Bone marrow (tissue), 2 donors: Measurements from ENCODE around the gene PCSK6.
"Not testable (repeated sequence)": the region's sequence is repeated elsewhere in the genome, so short reads cannot be mapped to it uniquely, and the experiment has no call there.

Source experiments
- DNase-seq, 2 donors: peaks; one replicate each; lab custom pipeline; 2025; lab: John Stamatoyannopoulos, UW

The PCSK6 gene

GRCh38 chr15:101308604-101309435, 180.7 kb downstream of the PCSK6 start:
- DNase-seq, result no peak

GRCh38 chr15:101307897-101308603, 181.5 kb downstream of the PCSK6 start:
- DNase-seq, result no peak

- DNase-seq, result no peak
These were observed 182.2 kb downstream of the PCSK6 start for GRCh38 chr15:101307048-101307896.

- no peak for DNase-seq
These were observed 183.0 kb downstream of the PCSK6 start for GRCh38 chr15:101306341-101307047.

GRCh38 chr15:101305820-101306255, 183.7 kb downstream of the PCSK6 start:
- no peak for DNase-seq

DNA sequence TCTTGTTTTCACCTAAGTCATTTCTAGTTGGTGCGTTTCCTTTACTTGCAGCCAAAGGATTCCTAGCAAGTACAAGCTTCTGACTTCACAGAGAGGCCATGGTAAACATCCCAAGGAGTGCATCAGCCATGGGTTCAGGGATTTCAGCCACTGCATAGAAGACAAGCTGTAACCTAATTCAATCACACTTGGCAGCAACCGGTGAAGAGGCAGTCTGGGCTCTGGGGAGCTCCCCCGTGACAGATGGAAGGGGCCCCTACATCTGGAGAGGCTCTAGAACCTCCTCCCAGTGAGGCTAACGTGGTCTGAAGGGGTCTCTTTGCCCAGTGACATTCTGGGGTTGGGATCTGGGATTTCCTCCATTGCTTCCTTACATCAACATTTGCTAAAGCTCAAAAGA, 186.1 kb downstream of the PCSK6 start:
- no peak for DNase-seq

GRCh38 chr15:101296418-101297405, 192.8 kb downstream of the PCSK6 start:
- DNase-seq, result no peak

- DNase-seq, result no peak
These were observed 193.8 kb downstream of the PCSK6 start for GRCh38 chr15:101295607-101296161.

DNA sequence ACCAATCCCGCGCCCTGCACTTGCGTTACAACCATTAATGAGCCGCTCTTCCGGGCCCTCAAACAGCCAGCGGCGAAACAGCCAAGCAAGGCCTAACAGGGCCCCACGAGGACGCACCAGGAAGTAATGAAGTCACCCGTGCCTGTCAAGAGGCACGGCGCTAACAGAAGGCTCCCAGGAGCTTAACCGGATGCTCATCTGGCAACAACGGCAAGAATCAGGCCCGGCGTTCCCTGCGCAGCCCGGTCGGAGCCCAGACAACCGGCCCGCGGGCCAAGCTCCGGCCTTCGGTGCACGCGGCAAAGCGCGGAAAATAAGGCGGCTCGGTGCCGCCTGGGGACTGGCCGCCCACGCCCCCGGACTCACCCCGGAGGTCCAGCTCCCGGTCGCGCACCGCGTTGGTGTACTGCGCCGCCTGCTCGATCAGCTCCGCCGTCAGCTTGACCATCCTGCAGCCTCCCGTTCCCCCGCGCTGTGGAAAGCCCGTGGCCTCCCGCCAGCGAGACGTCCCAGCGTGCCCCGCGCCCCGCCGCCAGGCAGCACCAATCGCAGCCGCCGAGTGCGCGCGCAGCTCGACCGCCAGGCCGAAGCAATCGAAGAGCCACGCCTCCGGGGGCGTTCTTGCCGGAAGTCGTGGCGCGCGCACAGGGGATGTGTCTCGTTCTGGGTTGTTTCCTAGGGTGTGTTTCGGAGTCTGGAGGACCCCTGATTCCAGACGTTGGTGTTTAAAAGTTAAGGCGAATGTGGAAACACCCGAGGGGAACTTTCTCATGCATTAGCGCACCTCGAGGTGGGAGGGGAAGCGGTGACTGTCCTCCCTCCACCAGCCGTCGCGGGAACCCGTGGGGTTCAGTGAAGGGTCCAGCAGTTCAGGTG, 194.5 kb downstream of the PCSK6 start, which contains the start of gene SNRPA1:
TSS of gene SNRPA1 (minus strand) at position 518 of the 876 bp plus-strand sequence. CDS start at position 448, 70 bp downstream.
- DNase-seq, result peak; percentile 89 to 91

GRCh38 chr15:101293122-101293521, 196.4 kb downstream of the PCSK6 start:
- no peak for DNase-seq

DNA sequence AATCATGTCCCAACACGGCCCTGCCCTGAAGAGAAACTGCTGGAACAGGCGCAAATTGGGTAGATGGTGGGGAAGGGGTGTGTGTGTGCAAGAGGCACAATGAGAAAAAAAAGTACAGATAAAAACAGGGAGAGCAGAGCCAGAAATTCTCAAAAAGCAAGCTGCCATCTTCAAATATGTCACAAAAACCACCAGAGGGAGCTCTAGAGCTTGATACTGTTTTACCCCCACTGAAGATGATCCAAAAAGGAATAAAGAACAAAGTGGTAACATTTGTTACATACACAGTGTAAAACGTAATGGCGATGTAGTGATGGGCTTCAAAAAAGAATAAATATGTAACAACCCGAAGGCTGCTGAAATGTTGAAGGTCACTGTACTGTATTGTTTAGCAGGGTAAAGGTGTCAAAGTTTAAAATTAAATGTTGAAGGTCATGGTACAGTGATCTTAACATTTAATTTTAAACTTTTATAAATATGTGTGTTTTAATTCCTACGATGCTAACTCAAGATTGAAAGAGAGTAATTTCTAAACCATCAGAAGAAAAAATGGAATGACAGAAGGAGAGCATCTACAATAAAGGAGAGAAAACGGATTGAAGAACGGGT, 200.5 kb downstream of the PCSK6 start:
- peak in 1 of 2 donors; percentile 44 for DNase-seq

- DNase-seq, result not testable (repeated sequence)
These were observed 202.2 kb downstream of the PCSK6 start for GRCh38 chr15:101287342-101287741.

DNA sequence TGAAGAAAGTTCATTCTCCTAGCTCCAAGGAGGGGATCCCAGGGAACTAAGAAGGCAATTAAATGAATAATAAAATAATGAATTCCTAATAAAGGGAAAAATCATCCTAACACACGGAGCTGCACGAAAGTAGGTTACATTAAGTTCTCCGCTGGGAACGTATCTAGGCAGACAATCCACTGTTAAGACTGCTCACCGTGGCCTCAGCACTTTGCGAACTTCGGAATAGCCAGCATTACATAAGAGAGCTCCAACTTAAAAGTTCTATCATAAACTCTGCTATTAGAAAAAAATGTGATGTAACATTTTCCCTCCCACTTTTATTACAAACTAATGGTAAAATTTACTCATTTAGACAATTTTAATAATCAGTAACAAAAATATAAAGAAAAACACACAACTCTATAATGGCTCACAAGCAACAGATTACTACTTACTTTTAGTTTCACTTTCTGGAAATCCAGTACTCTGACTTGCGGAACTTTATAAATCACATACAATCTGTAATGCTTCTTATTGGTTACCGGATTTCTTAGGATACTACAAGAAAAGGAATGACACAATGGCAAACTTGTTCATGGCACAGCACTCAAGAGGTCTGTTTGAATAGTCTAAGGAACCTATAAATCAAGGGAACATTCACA, 202.9 kb downstream of the PCSK6 start:
- DNase-seq, result no peak

DNA sequence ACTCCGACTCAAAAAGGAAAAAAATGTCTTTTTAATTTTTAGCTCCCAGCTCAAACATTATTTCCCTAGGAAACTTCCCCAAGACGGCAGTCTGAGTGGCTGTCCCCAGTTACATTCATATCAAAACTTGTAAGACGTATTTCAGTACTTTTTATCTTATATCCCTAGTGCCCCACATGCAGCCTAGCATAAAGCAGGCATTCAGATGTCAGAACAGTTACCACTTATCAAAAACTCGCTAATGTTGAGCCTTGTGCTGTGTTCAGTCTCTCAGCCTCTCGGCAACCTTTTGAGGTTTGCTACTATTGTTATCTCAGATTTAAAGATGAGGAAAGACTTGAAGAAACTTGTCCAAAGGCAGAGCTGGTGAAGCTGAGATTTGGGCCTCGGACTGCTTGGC, 205.6 kb downstream of the PCSK6 start:
- no peak for DNase-seq

DNA sequence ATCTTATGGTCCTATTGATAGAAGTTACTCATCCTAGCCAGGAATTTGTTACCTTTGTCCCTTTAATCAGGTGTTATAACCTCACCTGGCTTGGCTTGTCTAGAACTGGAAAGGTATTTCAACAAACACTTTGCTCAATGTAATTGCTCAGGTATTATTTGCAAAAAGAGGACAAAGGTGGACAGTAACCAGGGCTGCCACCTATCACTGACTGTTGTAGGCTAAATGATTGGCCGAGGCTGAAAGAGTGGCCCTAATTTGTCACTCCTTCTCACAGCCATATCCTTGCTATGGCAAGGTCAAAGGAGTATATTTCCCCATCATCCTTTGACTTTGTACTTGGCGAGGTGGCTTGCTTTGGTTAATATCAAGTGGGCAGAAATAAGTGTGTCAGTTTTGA, 209.5 kb downstream of the PCSK6 start:
- DNase-seq, result no peak

GRCh38 chr15:101277943-101278564, 211.5 kb downstream of the PCSK6 start:
- DNase-seq, result no peak

DNA sequence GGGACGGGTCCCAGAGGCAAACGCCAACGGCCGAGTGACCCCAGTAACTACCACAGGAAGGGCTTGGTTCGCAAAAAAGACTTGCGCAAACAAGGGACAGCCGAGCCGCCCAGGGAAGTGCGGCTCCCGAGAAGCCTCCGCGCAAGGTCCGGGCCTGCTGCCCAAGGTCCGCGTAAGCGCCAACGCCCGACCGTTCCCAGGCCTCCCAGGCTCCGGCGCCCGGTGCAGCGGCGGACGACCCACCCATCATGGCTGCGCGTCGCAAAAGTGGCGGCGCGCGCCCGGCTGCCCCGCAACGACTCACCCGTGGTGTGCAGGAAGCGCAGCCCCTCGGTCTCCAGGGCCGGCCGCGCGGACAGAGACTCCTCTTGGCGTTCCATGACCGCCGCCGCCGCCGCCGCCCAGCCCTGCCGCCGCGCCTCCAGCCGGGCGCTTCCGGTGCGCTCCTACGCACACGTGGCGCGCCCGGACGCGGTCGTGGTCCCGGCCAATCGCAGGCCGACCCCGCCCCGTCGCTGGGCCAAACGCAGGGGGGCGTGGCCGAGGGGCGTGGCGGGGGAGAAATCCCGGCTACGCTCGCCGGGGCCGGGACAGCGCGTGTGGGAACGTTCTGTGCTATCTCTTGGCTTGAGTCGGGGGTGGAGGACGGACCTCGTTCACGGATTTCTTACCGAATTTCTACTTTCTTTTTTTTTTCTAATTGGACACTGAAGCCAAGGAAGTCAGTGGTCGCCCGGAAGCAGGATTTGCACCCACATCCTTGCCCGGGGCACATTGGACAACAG, 212.3 kb downstream of the PCSK6 start, which contains the start of gene SELENOS:
TSS of gene SELENOS (minus strand) at position 448 of the 785 bp plus-strand sequence. CDS start at position 380, 68 bp downstream.
- peak; percentile 54 to 65 for DNase-seq
